Endothelial cell (in vitro differentiated cells): ENCODE measurements around the gene CANX. TPM values are rescaled to one million over a fixed set of nuclear protein-coding genes. Genes with fewer than 3 reads are reported as not detected.

ENCODE experiments used
- DNase-seq: peaks from one replicate; pipeline ENCODE4 v3.0.0; 2021; ENCODE audit warnings: low spot score
- H3K27ac Mint-ChIP-seq: one replicate; pipeline ENCODE4 v1.8.0; 2021; ENCODE audit warnings: mixed read lengths, inconsistent platforms; ENCODE audit not compliant: unreplicated experiment
- H3K27me3 Mint-ChIP-seq: one replicate; pipeline ENCODE4 v1.8.0; 2021; ENCODE audit warnings: mild to moderate bottlenecking, moderate library complexity, mixed read lengths, inconsistent platforms; ENCODE audit not compliant: unreplicated experiment
- H3K36me3 Mint-ChIP-seq: one replicate; pipeline ENCODE4 v1.8.0; 2021; ENCODE audit warnings: mild to moderate bottlenecking, low read depth, mixed read lengths, inconsistent platforms; ENCODE audit not compliant: unreplicated experiment
- H3K4me1 Mint-ChIP-seq: one replicate; pipeline ENCODE4 v1.8.0; 2021; ENCODE audit warnings: mild to moderate bottlenecking, mixed read lengths, inconsistent platforms; ENCODE audit not compliant: unreplicated experiment
- H3K4me3 Mint-ChIP-seq: one replicate; pipeline ENCODE4 v1.8.0; 2021; ENCODE audit warnings: mild to moderate bottlenecking, mixed read lengths, inconsistent platforms; ENCODE audit not compliant: unreplicated experiment
- H3K9me3 Mint-ChIP-seq: one replicate; pipeline ENCODE4 v1.8.0; 2021; ENCODE audit warnings: mixed read lengths, inconsistent platforms; ENCODE audit not compliant: unreplicated experiment
- total RNA-seq: library from RNA; stranded (reverse); fragmentation: NEBNext Ultra II Directional; extraction: Animal tissue kit (Norgen Biotek cat#: 25700); gene quantifications from one replicate; pipeline ENCODE4 v1.2.1, GENCODE V29; 2021; ENCODE audit not compliant: unreplicated experiment
- TF ChIP-seq, protein P1 (sequence below): fragments of 200-600 bp; sonication (generic); IDR thresholded peaks from one replicate; pipeline ENCODE4 v1.5.0; 2021; ENCODE audit warnings: antibody characterized with exemption; ENCODE audit not compliant: unreplicated experiment

Gene CANX
- total RNA-seq, 1 donor from 2014 or later, result 568 TPM

DNA sequence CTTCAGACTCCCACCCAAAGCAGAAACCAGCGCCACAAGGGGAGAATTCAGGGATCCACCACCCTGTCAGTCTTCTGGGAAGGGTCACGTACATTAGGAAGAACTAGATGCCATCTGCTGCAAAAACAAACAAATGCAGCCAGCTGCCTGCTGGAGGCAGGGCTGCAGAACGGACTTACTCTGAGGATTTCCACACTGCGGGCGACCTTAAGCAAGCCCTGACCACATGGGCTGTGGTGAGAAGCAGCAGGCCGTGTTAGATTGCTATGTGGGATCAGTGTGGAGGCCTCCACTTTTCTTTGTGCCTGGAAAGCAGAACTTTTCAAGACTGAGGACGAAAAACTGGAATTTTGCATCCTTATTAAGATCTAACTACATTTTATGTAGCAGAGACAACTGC, 81.6 kb downstream of the CANX start:
- peaks cover 5% of the 10 kb centered on the region for H3K27me3 Mint-ChIP-seq
- H3K36me3 Mint-ChIP-seq, result peaks cover 31% of the 10 kb centered on the region
- TF ChIP-seq, protein P1, sequence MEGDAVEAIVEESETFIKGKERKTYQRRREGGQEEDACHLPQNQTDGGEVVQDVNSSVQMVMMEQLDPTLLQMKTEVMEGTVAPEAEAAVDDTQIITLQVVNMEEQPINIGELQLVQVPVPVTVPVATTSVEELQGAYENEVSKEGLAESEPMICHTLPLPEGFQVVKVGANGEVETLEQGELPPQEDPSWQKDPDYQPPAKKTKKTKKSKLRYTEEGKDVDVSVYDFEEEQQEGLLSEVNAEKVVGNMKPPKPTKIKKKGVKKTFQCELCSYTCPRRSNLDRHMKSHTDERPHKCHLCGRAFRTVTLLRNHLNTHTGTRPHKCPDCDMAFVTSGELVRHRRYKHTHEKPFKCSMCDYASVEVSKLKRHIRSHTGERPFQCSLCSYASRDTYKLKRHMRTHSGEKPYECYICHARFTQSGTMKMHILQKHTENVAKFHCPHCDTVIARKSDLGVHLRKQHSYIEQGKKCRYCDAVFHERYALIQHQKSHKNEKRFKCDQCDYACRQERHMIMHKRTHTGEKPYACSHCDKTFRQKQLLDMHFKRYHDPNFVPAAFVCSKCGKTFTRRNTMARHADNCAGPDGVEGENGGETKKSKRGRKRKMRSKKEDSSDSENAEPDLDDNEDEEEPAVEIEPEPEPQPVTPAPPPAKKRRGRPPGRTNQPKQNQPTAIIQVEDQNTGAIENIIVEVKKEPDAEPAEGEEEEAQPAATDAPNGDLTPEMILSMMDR, result no peak
- H3K27ac Mint-ChIP-seq, result no peak overlapping the region
- no peaks in the 10 kb centered on the region for H3K9me3 Mint-ChIP-seq
- DNase-seq, result no peak
- peaks cover 6% of the 10 kb centered on the region for H3K4me1 Mint-ChIP-seq
- H3K4me3 Mint-ChIP-seq, result no peak overlapping the region

Other genes with a start within 250 kb of the CANX start
- gene RUFY1, start 148.4 kb upstream of the CANX start, total RNA-seq, result 30.5 TPM
- 852 TPM for gene HNRNPH1, start 75.3 kb upstream of the CANX start, total RNA-seq
- gene CBY3, start 17.9 kb upstream of the CANX start, total RNA-seq, result not detected
- gene MAML1, start 33.9 kb downstream of the CANX start, total RNA-seq, result 30.0 TPM
- 1.0 TPM for gene LTC4S, start 95.0 kb downstream of the CANX start, total RNA-seq
- 163 TPM for gene MGAT4B, start 107.9 kb downstream of the CANX start, total RNA-seq
- gene SQSTM1, start 121.9 kb downstream of the CANX start, total RNA-seq, result 82.2 TPM
- 38.5 TPM for gene MRNIP, start 159.8 kb downstream of the CANX start, total RNA-seq
- 138 TPM for gene TBC1D9B, start 208.9 kb downstream of the CANX start, total RNA-seq